PFSK-1 (cell line): ENCODE data around the gene STK35.

Source experiments
- FOXP2 ChIP-seq: optimal IDR thresholded peaks from 2 replicates; pipeline ENCODE3; 2011; ENCODE audit warnings: borderline replicate concordance, control low read depth, inconsistent platforms; ENCODE audit not compliant: insufficient read depth; ENCODE audit errors: extremely low read length, extremely low read depth
- POLR2AphosphoS5 ChIP-seq: IDR thresholded peaks from 2 replicates; pipeline ENCODE4 v1.6.1; 2012; ENCODE audit warnings: low read depth, mild to moderate bottlenecking, control low read depth, low read length, moderate library complexity
- SIN3A ChIP-seq: IDR thresholded peaks from 2 replicates; pipeline ENCODE4 v1.6.1; 2012; ENCODE audit warnings: mild to moderate bottlenecking, low read length, moderate library complexity, borderline replicate concordance; ENCODE audit not compliant: insufficient read depth
- TAF1 ChIP-seq: IDR thresholded peaks from 2 replicates; pipeline ENCODE4 v1.6.1; 2012; ENCODE audit warnings: low read length, control low read depth, borderline replicate concordance; ENCODE audit not compliant: insufficient read depth
- TF ChIP-seq, protein P1 (sequence below), 2 experiments: IDR thresholded peaks; 2 replicates each; pipeline versions ENCODE4 v1.6.1 to v1.8.0; 2011 to 2012; ENCODE audit warnings: low read depth in 2 of 2, low read length in 2 of 2, control low read depth in 1 of 2, inconsistent platforms in 1 of 2, mild to moderate bottlenecking in 1 of 2, moderate library complexity in 1 of 2; ENCODE audit not compliant: insufficient read depth in 1 of 2

STK35 gene

GRCh38 chr20:2123720-2124119 is 22.1 kb downstream of the STK35 start:
- TF ChIP-seq POLR2AphosphoS5 = no peak
- no peak for TF ChIP-seq TAF1
- TF ChIP-seq SIN3A = no peak
- TF ChIP-seq, protein P1, sequence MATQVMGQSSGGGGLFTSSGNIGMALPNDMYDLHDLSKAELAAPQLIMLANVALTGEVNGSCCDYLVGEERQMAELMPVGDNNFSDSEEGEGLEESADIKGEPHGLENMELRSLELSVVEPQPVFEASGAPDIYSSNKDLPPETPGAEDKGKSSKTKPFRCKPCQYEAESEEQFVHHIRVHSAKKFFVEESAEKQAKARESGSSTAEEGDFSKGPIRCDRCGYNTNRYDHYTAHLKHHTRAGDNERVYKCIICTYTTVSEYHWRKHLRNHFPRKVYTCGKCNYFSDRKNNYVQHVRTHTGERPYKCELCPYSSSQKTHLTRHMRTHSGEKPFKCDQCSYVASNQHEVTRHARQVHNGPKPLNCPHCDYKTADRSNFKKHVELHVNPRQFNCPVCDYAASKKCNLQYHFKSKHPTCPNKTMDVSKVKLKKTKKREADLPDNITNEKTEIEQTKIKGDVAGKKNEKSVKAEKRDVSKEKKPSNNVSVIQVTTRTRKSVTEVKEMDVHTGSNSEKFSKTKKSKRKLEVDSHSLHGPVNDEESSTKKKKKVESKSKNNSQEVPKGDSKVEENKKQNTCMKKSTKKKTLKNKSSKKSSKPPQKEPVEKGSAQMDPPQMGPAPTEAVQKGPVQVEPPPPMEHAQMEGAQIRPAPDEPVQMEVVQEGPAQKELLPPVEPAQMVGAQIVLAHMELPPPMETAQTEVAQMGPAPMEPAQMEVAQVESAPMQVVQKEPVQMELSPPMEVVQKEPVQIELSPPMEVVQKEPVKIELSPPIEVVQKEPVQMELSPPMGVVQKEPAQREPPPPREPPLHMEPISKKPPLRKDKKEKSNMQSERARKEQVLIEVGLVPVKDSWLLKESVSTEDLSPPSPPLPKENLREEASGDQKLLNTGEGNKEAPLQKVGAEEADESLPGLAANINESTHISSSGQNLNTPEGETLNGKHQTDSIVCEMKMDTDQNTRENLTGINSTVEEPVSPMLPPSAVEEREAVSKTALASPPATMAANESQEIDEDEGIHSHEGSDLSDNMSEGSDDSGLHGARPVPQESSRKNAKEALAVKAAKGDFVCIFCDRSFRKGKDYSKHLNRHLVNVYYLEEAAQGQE (IDR thresholded peaks at IDR 0.05; ENCODE audit: insufficient read depth in 1 of 2, low read depth in 2 of 2, low read length in 2 of 2) = no peak
- TF ChIP-seq FOXP2 = no peak

GRCh38 chr20:2124564-2125213 is 23.1 kb downstream of the STK35 start:
- TF ChIP-seq FOXP2 (no peak), SIN3A (no peak), TAF1 (no peak), POLR2AphosphoS5 (no peak)
- TF ChIP-seq, protein P1 (IDR thresholded peaks at IDR 0.05; ENCODE audit: insufficient read depth in 1 of 2, low read depth in 2 of 2, low read length in 2 of 2) = no peak

- TF ChIP-seq, protein P1 (IDR thresholded peaks at IDR 0.05; ENCODE audit: insufficient read depth in 1 of 2, low read depth in 2 of 2, low read length in 2 of 2) = no peak
- no peak for TF ChIP-seq POLR2AphosphoS5
These were observed 24.0 kb downstream of the STK35 start for GRCh38 chr20:2125474-2126112.

DNA sequence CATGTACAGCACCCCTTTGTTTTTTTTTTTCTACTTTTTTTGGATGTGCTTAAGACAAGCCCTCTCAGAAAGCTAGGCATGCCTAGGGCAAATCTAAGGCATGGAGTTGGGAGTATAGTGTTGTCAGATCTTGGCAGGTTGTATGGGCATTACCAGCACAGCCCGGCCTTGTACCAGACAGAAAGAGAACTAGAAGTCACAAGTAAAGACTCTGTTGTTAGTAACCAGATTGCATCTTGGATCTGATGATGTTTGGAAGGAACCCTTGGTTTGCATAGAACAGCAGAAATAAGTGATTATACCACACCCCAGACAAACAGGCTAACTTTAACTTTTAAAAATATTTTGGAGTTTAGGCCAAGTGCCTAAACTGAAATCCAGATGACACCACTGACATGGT is 25.6 kb downstream of the STK35 start:
- no peak for TF ChIP-seq POLR2AphosphoS5
- TF ChIP-seq TAF1 = no peak
- no peak for TF ChIP-seq SIN3A
- no peak for TF ChIP-seq FOXP2
- TF ChIP-seq, protein P1 (IDR thresholded peaks at IDR 0.05; ENCODE audit: insufficient read depth in 1 of 2, low read depth in 2 of 2, low read length in 2 of 2) = no peak

DNA sequence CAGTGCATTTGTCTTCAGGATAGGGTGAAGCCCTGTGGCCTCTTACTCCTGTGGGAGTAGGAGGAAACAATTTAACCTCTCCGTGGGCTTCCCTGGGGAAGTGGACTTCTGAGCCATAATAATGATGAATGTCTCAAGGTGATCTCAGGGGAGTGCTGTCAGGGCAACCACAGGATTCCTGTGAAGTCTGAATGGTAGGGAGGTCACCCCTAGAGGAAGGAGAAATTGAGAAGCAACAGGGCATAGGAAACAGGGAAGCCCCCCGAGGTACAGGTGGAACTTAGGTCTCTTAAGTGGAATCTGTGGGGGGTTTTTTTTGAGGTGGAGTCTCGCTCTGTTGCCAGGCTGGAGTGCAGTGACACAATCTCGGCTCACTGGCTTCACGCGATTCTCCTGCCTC is 26.9 kb downstream of the STK35 start:
- TF ChIP-seq FOXP2 (no peak), SIN3A (no peak), POLR2AphosphoS5 (no peak), TAF1 (no peak)
- TF ChIP-seq, protein P1 (IDR thresholded peaks at IDR 0.05; ENCODE audit: insufficient read depth in 1 of 2, low read depth in 2 of 2, low read length in 2 of 2) = no peak
